Hepatocyte (in vitro differentiated cells): ENCODE measurements around the gene MC1R. TPM values are rescaled to one million over a fixed set of nuclear protein-coding genes. Genes with fewer than 3 reads are reported as not detected.

ENCODE experiments used
- DNase-seq: peaks from one replicate; pipeline ENCODE4 v3.0.0-alpha.2; 2016; ENCODE audit warnings: low spot score
- H2AFZ ChIP-seq: fragments of 200-600 bp; sonication (generic); 2 replicates; pipeline ENCODE4 v1.6.0; 2016; ENCODE audit warnings: antibody characterized with exemption, mild to moderate bottlenecking
- H3K27ac ChIP-seq: fragments of 200-600 bp; sonication (generic); 2 replicates; pipeline ENCODE4 v1.5.1; 2016; ENCODE audit warnings: mild to moderate bottlenecking
- H3K27me3 ChIP-seq: fragments of 200-600 bp; sonication (generic); 2 replicates; pipeline ENCODE4 v1.6.1; 2016
- H3K36me3 ChIP-seq: fragments of 200-600 bp; sonication (generic); replicated peaks from 2 replicates; pipeline ENCODE4 v1.5.1; 2016; ENCODE audit warnings: low read depth; ENCODE audit not compliant: insufficient read depth
- H3K4me1 ChIP-seq: fragments of 200-600 bp; sonication (generic); 2 replicates; pipeline ENCODE4 v1.5.1; 2016; ENCODE audit warnings: mild to moderate bottlenecking, moderate library complexity; ENCODE audit not compliant: insufficient read depth
- H3K4me2 ChIP-seq: fragments of 200-600 bp; sonication (generic); 2 replicates; pipeline ENCODE4 v1.6.0; 2016
- H3K4me3 ChIP-seq: fragments of 200-600 bp; sonication (generic); 2 replicates; pipeline ENCODE4 v1.5.1; 2016; ENCODE audit warnings: mild to moderate bottlenecking
- H3K79me2 ChIP-seq: fragments of 200-600 bp; sonication (generic); 2 replicates; pipeline ENCODE4 v1.6.0; 2017; ENCODE audit warnings: mild to moderate bottlenecking
- H3K9me2 ChIP-seq: fragments of 200-600 bp; sonication (generic); replicated peaks from 2 replicates; pipeline ENCODE4 v1.6.0; 2017; ENCODE audit warnings: mild to moderate bottlenecking; ENCODE audit not compliant: insufficient read depth
- H3K9me3 ChIP-seq: fragments of 200-600 bp; sonication (generic); 2 replicates; pipeline ENCODE4 v1.5.1; 2016; ENCODE audit warnings: low read depth, mild to moderate bottlenecking
- H4K20me1 ChIP-seq: fragments of 200-600 bp; sonication (generic); 2 replicates; pipeline ENCODE4 v1.6.0; 2016; ENCODE audit warnings: mild to moderate bottlenecking; ENCODE audit not compliant: insufficient read depth, poor library complexity, severe bottlenecking
- EZH2 ChIP-seq: fragments of 200-600 bp; sonication (generic); IDR thresholded peaks from 2 replicates; pipeline ENCODE4 v1.6.1; 2016; ENCODE audit warnings: antibody characterized with exemption, mild to moderate bottlenecking, borderline replicate concordance
- EZH2phosphoT487 ChIP-seq: fragments of 200-600 bp; sonication (generic); IDR thresholded peaks from one replicate; pipeline ENCODE4 v1.6.1; 2018; ENCODE audit warnings: antibody characterized with exemption, mild to moderate bottlenecking, low read depth, moderate library complexity; ENCODE audit not compliant: unreplicated experiment, severe bottlenecking
- WGBS: methylation state at CpG from one replicate; pipeline ENCODE4 v1.1.6; 2016; ENCODE audit warnings: low lambda C conversion rate; ENCODE audit errors: missing lambda C conversion rate; 5-methylcytosine and 5-hydroxymethylcytosine counted together
- polyA plus RNA-seq: library from polyadenylated mRNA; unstranded; fragments of >200 nt; fragmentation: Nextera tagmentation; extraction: Ambion mirVana; gene quantifications from 2 replicates; pipeline ENCODE4 v1.2.1, GENCODE V29; 2016
- total RNA-seq: library from RNA; depleted of rRNA; stranded (reverse); fragments of >200 nt; gene quantifications from 2 replicates; pipeline ENCODE4 v1.2.3, GENCODE V29; 2014
- TF ChIP-seq, protein P1 (sequence below): fragments of 200-600 bp; sonication (generic); IDR thresholded peaks from 2 replicates; pipeline ENCODE4 v1.5.1; 2016; ENCODE audit warnings: antibody characterized with exemption, mild to moderate bottlenecking; ENCODE audit not compliant: poor library complexity

Gene MC1R
- total and polyA plus RNA-seq, 2 experiments from 2014 or later = 3.4 to 4.2 TPM

DNA sequence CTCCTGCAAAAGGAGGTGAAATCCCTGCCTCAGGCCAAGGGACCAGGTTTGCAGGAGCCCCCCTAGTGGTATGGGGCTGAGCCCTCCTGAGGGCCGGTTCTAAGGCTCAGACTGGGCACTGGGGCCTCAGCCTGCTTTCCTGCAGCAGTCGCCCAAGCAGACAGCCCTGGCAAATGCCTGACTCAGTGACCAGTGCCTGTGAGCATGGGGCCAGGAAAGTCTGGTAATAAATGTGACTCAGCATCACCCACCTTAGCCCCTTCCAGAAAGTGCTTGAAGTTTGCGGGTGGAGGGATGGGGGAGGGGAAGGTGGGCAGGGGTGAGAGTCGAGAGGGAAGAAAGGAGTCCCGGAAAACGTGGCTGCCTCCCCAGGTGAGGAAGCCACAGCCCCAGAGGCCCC is 2.1 kb downstream of the MC1R start:
- Histone ChIP-seq H3K4me3 (no peak overlapping the region), H3K9me2 (no peaks in the 10 kb centered on the region), H3K27me3 (peaks cover 6% of the 10 kb centered on the region), H3K4me1 (peaks cover 33% of the 10 kb centered on the region), H4K20me1 (peaks cover 17% of the 10 kb centered on the region), H2AFZ (no peak overlapping the region), H3K4me2 (peak overlapping the region; percentile 84), H3K79me2 (peaks cover 6% of the 10 kb centered on the region), H3K9me3 (no peaks in the 10 kb centered on the region), H3K27ac (peak overlapping the region; percentile 99), H3K36me3 (no peaks in the 10 kb centered on the region)
- TF ChIP-seq, protein P1, sequence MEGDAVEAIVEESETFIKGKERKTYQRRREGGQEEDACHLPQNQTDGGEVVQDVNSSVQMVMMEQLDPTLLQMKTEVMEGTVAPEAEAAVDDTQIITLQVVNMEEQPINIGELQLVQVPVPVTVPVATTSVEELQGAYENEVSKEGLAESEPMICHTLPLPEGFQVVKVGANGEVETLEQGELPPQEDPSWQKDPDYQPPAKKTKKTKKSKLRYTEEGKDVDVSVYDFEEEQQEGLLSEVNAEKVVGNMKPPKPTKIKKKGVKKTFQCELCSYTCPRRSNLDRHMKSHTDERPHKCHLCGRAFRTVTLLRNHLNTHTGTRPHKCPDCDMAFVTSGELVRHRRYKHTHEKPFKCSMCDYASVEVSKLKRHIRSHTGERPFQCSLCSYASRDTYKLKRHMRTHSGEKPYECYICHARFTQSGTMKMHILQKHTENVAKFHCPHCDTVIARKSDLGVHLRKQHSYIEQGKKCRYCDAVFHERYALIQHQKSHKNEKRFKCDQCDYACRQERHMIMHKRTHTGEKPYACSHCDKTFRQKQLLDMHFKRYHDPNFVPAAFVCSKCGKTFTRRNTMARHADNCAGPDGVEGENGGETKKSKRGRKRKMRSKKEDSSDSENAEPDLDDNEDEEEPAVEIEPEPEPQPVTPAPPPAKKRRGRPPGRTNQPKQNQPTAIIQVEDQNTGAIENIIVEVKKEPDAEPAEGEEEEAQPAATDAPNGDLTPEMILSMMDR = no peak
- no peak for TF ChIP-seq EZH2phosphoT487
- no peak for TF ChIP-seq EZH2
- 41% methylated on average over 4 of the region's 6 CpGs for WGBS
- no peak for DNase-seq

GRCh38 chr16:89921131-89921701 is 2.6 kb downstream of the MC1R start:
- peak overlapping the region; percentile 84 for H3K4me2 ChIP-seq
- peaks cover 6% of the 10 kb centered on the region for H3K79me2 ChIP-seq
- H3K27me3 ChIP-seq = peaks cover 6% of the 10 kb centered on the region
- no peak for DNase-seq
- no peak for TF ChIP-seq EZH2phosphoT487
- TF ChIP-seq, protein P1 = no peak
- no peak for TF ChIP-seq EZH2
- no peaks in the 10 kb centered on the region for H3K36me3 ChIP-seq
- no peaks in the 10 kb centered on the region for H3K9me3 ChIP-seq
- H2AFZ ChIP-seq = no peak overlapping the region
- no peak overlapping the region for H3K4me3 ChIP-seq
- H3K4me1 ChIP-seq = peaks cover 33% of the 10 kb centered on the region
- peak overlapping the region; percentile 99 for H3K27ac ChIP-seq
- H4K20me1 ChIP-seq = peaks cover 17% of the 10 kb centered on the region
- WGBS = 51% methylated on average over 12 of the region's 14 CpGs
- no peaks in the 10 kb centered on the region for H3K9me2 ChIP-seq

DNA sequence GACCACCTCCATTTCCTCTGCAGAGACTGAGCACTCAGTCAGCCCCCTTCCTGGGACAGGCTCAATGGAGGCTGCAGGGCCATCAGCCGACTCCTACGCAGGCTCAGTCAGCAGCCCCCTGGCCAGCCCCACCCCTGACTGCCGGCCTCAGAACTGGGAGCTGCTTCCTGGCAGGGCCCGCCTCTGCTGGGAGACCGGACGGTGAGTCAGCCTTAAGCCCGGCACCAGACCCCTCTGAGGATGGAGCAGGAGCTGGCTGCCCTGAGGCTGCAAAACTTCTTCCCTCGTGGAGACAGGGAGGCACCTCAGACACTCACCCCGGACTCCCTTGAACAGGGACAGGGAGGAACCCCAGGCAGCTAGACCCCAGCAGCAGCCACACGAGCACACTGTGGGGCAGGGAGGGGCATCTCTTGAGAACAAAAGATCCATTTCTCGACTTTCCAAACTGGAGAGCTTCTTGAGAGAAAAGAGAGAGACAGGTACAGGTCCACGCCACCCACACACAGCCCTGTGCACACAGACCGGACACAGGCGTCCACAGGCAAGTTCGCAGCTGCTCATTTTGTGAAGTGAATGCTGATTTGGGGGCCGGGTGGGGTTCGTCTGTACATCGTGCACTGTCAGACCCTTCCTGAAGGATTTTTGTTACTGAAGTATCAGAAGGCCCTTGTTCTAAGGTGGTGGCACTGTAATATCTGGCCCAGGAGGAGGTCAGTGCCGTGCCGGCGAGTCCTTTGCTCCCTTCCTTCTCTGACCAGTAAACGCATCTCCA is 3.2 kb downstream of the MC1R start:
- 4% methylated on average over 22 of the region's 22 CpGs for WGBS
- no peak for TF ChIP-seq EZH2
- no peak for TF ChIP-seq EZH2phosphoT487
- TF ChIP-seq, protein P1 = no peak
- peak overlapping the region; percentile 84 for H3K4me2 ChIP-seq
- H3K79me2 ChIP-seq = peaks cover 6% of the 10 kb centered on the region
- peaks cover 22% of the 10 kb centered on the region for H4K20me1 ChIP-seq
- peak; percentile 95 for DNase-seq
- H3K9me2 ChIP-seq = no peaks in the 10 kb centered on the region
- no peaks in the 10 kb centered on the region for H3K9me3 ChIP-seq
- no peak overlapping the region for H3K4me3 ChIP-seq
- peak overlapping the region; percentile 99 for H3K27ac ChIP-seq
- no peak overlapping the region for H2AFZ ChIP-seq
- peaks cover 6% of the 10 kb centered on the region for H3K27me3 ChIP-seq
- no peaks in the 10 kb centered on the region for H3K36me3 ChIP-seq
- peaks cover 39% of the 10 kb centered on the region for H3K4me1 ChIP-seq
